Activated naive CD8-positive, alpha-beta T cell treated with anti-CD3 and anti-CD28 coated beads, Interleukin-2, amount 10 ng/mL, durations not matched to agents 7 days and 5 days (primary cell): ENCODE results near the gene LCE2A. TPM values are rescaled to one million over a fixed set of nuclear protein-coding genes. Genes with fewer than 3 reads are reported as not detected.

ENCODE experiments used
- total RNA-seq, 2 experiments: library from RNA; stranded (reverse); gene quantifications; one replicate each; pipeline ENCODE4 v1.2.3, GENCODE V29; 2021

The LCE2A gene
- total RNA-seq, 2 experiments from 2014 or later = not detected

Other genes with a start within 250 kb of the LCE2A start
- not detected for gene LCE5A, start 187.5 kb upstream of the LCE2A start, total RNA-seq
- not detected for gene CRCT1, start 183.9 kb upstream of the LCE2A start, total RNA-seq
- gene LCE3E, start 131.6 kb upstream of the LCE2A start, total RNA-seq = not detected
- gene LCE3D, start 117.8 kb upstream of the LCE2A start, total RNA-seq = not detected
- gene LCE3C, start 98.1 kb upstream of the LCE2A start, total RNA-seq = not detected
- gene LCE3B, start 84.5 kb upstream of the LCE2A start, total RNA-seq = not detected
- gene LCE3A, start 75.2 kb upstream of the LCE2A start, total RNA-seq = not detected
- not detected for gene LCE2D, start 35.0 kb upstream of the LCE2A start, total RNA-seq
- gene LCE2C, start 23.1 kb upstream of the LCE2A start, total RNA-seq = not detected
- gene LCE2B, start 12.2 kb upstream of the LCE2A start, total RNA-seq = not detected
- gene LCE4A, start 9.8 kb downstream of the LCE2A start, total RNA-seq = not detected
- not detected for gene KPRP, start 59.7 kb downstream of the LCE2A start, total RNA-seq
- gene LCE1F, start 76.8 kb downstream of the LCE2A start, total RNA-seq = not detected
- not detected for gene LCE1E, start 87.9 kb downstream of the LCE2A start, total RNA-seq
- gene LCE1D, start 98.4 kb downstream of the LCE2A start, total RNA-seq = not detected
- gene LCE1C, start 108.3 kb downstream of the LCE2A start, total RNA-seq = not detected
- gene LCE1B, start 113.6 kb downstream of the LCE2A start, total RNA-seq = not detected
- gene LCE1A, start 129.1 kb downstream of the LCE2A start, total RNA-seq = not detected
- gene LCE6A, start 144.5 kb downstream of the LCE2A start, total RNA-seq = not detected
- not detected for gene LCE7A, start 161.7 kb downstream of the LCE2A start, total RNA-seq
- not detected for gene SMCP, start 180.0 kb downstream of the LCE2A start, total RNA-seq
- not detected for gene IVL, start 210.2 kb downstream of the LCE2A start, total RNA-seq
- gene SPRR5, start 248.9 kb downstream of the LCE2A start, total RNA-seq = not detected